ENCODE results near the gene PDXP. TPM values are rescaled to one million over a fixed set of nuclear protein-coding genes. Genes with fewer than 3 reads are reported as not detected.

The PDXP gene
- total and polyA plus RNA-seq, 2 of the 13 experiments (the other 11 are each of a cell fraction or from before 2014, with no cell fraction given), result 58.2 to 70.6 TPM

- TF ChIP-seq TBP (CRISPR knock-in tag; IDR thresholded peaks at IDR 0.05), result no peak
- TF ChIP-seq PHF5A (CRISPR knock-in tag; IDR thresholded peaks at IDR 0.05; ENCODE audit: low read depth, unreplicated experiment), result no peak
- TF ChIP-seq HOMEZ (CRISPR knock-in tag; IDR thresholded peaks at IDR 0.05; ENCODE audit: low read depth), result no peak
- TF ChIP-seq RFX3 (CRISPR knock-in tag; IDR thresholded peaks at IDR 0.05), result no peak
- TF ChIP-seq ZFP36 (IDR thresholded peaks at IDR 0.05; ENCODE audit: borderline replicate concordance, low read depth, low read length, partially characterized antibody), result no peak
- no peak for TF ChIP-seq NFIB (CRISPR knock-in tag; IDR thresholded peaks at IDR 0.05; ENCODE audit: borderline replicate concordance)
- peak; percentile 85 for TF ChIP-seq CCDC6 (CRISPR knock-in tag; IDR thresholded peaks at IDR 0.05)
- no peak for TF ChIP-seq HDAC2 (CRISPR knock-in tag; IDR thresholded peaks at IDR 0.05)
- no peak for TF ChIP-seq ZBTB7A (CRISPR knock-in tag; IDR thresholded peaks at IDR 0.05)
- TF ChIP-seq FOXJ3 (CRISPR knock-in tag; IDR thresholded peaks at IDR 0.05; ENCODE audit: borderline replicate concordance), result no peak
- TF ChIP-seq SSRP1 (CRISPR knock-in tag; IDR thresholded peaks at IDR 0.05), result no peak
- no peak for TF ChIP-seq PRPF4 (IDR thresholded peaks at IDR 0.05; ENCODE audit: low read depth, low read length, poor library complexity, severe bottlenecking)
- TF ChIP-seq, protein P1, sequence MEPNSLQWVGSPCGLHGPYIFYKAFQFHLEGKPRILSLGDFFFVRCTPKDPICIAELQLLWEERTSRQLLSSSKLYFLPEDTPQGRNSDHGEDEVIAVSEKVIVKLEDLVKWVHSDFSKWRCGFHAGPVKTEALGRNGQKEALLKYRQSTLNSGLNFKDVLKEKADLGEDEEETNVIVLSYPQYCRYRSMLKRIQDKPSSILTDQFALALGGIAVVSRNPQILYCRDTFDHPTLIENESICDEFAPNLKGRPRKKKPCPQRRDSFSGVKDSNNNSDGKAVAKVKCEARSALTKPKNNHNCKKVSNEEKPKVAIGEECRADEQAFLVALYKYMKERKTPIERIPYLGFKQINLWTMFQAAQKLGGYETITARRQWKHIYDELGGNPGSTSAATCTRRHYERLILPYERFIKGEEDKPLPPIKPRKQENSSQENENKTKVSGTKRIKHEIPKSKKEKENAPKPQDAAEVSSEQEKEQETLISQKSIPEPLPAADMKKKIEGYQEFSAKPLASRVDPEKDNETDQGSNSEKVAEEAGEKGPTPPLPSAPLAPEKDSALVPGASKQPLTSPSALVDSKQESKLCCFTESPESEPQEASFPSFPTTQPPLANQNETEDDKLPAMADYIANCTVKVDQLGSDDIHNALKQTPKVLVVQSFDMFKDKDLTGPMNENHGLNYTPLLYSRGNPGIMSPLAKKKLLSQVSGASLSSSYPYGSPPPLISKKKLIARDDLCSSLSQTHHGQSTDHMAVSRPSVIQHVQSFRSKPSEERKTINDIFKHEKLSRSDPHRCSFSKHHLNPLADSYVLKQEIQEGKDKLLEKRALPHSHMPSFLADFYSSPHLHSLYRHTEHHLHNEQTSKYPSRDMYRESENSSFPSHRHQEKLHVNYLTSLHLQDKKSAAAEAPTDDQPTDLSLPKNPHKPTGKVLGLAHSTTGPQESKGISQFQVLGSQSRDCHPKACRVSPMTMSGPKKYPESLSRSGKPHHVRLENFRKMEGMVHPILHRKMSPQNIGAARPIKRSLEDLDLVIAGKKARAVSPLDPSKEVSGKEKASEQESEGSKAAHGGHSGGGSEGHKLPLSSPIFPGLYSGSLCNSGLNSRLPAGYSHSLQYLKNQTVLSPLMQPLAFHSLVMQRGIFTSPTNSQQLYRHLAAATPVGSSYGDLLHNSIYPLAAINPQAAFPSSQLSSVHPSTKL (CRISPR knock-in tag; IDR thresholded peaks at IDR 0.05), result no peak
- no peak for TF ChIP-seq ZNF619 (CRISPR knock-in tag; IDR thresholded peaks at IDR 0.05)
- TF ChIP-seq, protein P2, sequence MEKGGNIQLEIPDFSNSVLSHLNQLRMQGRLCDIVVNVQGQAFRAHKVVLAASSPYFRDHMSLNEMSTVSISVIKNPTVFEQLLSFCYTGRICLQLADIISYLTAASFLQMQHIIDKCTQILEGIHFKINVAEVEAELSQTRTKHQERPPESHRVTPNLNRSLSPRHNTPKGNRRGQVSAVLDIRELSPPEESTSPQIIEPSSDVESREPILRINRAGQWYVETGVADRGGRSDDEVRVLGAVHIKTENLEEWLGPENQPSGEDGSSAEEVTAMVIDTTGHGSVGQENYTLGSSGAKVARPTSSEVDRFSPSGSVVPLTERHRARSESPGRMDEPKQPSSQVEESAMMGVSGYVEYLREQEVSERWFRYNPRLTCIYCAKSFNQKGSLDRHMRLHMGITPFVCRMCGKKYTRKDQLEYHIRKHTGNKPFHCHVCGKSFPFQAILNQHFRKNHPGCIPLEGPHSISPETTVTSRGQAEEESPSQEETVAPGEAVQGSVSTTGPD (CRISPR knock-in tag; IDR thresholded peaks at IDR 0.05), result no peak
- TF ChIP-seq FLYWCH1 (CRISPR knock-in tag; IDR thresholded peaks at IDR 0.05), result no peak
- TF ChIP-seq ZBTB20 (CRISPR knock-in tag; IDR thresholded peaks at IDR 0.05; ENCODE audit: borderline replicate concordance, low read depth), result no peak
- no peak for TF ChIP-seq ZNF260 (CRISPR knock-in tag; IDR thresholded peaks at IDR 0.05; ENCODE audit: borderline replicate concordance, low read depth)
- TF ChIP-seq ZNF570 (CRISPR knock-in tag; IDR thresholded peaks at IDR 0.05; ENCODE audit: borderline replicate concordance), result no peak
- TF ChIP-seq ETV6 (CRISPR knock-in tag; conservative IDR thresholded peaks at IDR 0.05), result 0 out of 2 replicates have a peak, but pooled peaks have one; percentile 46
- TF ChIP-seq, protein P3, sequence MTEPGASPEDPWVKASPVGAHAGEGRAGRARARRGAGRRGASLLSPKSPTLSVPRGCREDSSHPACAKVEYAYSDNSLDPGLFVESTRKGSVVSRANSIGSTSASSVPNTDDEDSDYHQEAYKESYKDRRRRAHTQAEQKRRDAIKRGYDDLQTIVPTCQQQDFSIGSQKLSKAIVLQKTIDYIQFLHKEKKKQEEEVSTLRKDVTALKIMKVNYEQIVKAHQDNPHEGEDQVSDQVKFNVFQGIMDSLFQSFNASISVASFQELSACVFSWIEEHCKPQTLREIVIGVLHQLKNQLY (CRISPR knock-in tag; IDR thresholded peaks at IDR 0.05), result no peak
- TF ChIP-seq TSC22D2 (CRISPR knock-in tag; IDR thresholded peaks at IDR 0.05; ENCODE audit: borderline replicate concordance), result 0 out of 2 replicates have a peak, but pooled peaks have one; percentile 39
Measured at GRCh38 chr22:37658133-37659065, at the start of gene PDXP (continued).

Measured in HepG2 (cell line).